Measurements from ENCODE around the gene CHD1L.

CHD1L gene

DNA sequence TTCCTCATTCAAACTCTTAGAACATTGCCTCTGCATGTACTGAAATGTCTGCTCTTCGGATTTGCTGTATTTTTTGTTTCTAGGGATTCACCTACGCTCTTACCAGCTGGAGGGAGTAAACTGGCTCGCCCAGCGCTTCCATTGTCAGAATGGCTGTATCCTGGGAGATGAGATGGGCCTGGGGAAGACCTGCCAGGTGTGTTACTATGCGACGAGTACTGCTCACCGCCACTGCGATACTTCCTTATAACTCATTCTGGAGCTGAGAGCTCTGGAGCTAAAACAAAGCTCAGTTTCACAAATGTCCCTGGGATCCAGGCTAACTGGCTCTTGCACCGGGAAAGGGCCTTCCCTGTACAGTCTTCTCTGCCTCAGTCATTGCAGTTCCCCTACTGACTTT is 10.1 kb downstream of the CHD1L start:
- H3K9me3 ChIP-seq (ENCODE audit: insufficient read depth, low read depth, low read length) = no peaks in the 10 kb centered on the region
- no peaks in the 10 kb centered on the region for H3K27me3 ChIP-seq (ENCODE audit: insufficient read depth, low read length)
- H2BK12ac ChIP-seq (ENCODE audit: low read length) = no peak overlapping the region
- no peak overlapping the region for H4K8ac ChIP-seq (ENCODE audit: low read depth, low read length)
- WGBS (ENCODE audit: extremely low coverage, insufficient coverage, insufficient read length) = no CpG with 5 or more reads among the region's 9 CpGs
- no peak overlapping the region for H3K18ac ChIP-seq (ENCODE audit: low read length)
- H2AFZ ChIP-seq (ENCODE audit: insufficient read depth, low read length, poor library complexity) = no peak overlapping the region
- H2BK120ac ChIP-seq (ENCODE audit: insufficient read depth, low read length, poor library complexity) = no peak overlapping the region
- no peak overlapping the region for H4K12ac ChIP-seq (ENCODE audit: low read depth, low read length)
- no peak overlapping the region for H4K91ac ChIP-seq (ENCODE audit: low read depth, low read length)
- no peak overlapping the region for H3K9ac ChIP-seq (ENCODE audit: low read length)
- no peak overlapping the region for H2BK5ac ChIP-seq (ENCODE audit: low read depth, low read length, poor library complexity)
- no peaks in the 10 kb centered on the region for H3K79me1 ChIP-seq (ENCODE audit: low read length)
- no peak overlapping the region for H3K23ac ChIP-seq (ENCODE audit: low read length)
- no peak overlapping the region for H3K14ac ChIP-seq (ENCODE audit: low read length)
- no peak overlapping the region for H3K4me2 ChIP-seq (ENCODE audit: low read length)
- peaks cover 0 to 2% of the 10 kb centered on the region in 2 experiments for H3K36me3 ChIP-seq (ENCODE audit: control insufficient read depth in 1 of 2, insufficient read depth in 2 of 2, low read length in 2 of 2)
- H3K79me2 ChIP-seq (ENCODE audit: control insufficient read depth, insufficient read depth, low read length, poor library complexity) = peaks cover 3% of the 10 kb centered on the region
- no peak overlapping the region for H3K4ac ChIP-seq (ENCODE audit: low read depth, low read length)
- no peak overlapping the region for H3K27ac ChIP-seq (ENCODE audit: low read depth, low read length)
- H3K4me3 ChIP-seq (ENCODE audit: low read depth, low read length) = no peak overlapping the region
- DNase-seq = no peak
- H2AK5ac ChIP-seq (ENCODE audit: low read length) = no peak overlapping the region
- H3K4me1 ChIP-seq (ENCODE audit: control insufficient read depth in 1 of 2, insufficient read depth in 2 of 2, low read length in 2 of 2) = no peaks in the 10 kb centered on the region

- no peak overlapping the region for H3K18ac ChIP-seq (ENCODE audit: low read length)
- no peak overlapping the region for H3K23ac ChIP-seq (ENCODE audit: low read length)
- no peak overlapping the region for H2BK120ac ChIP-seq (ENCODE audit: insufficient read depth, low read length, poor library complexity)
- peaks cover 0 to 7% of the 10 kb centered on the region in 2 experiments for H3K36me3 ChIP-seq (ENCODE audit: control insufficient read depth in 1 of 2, insufficient read depth in 2 of 2, low read length in 2 of 2)
- no peak overlapping the region for H3K4me3 ChIP-seq (ENCODE audit: low read depth, low read length)
- H2AFZ ChIP-seq (ENCODE audit: insufficient read depth, low read length, poor library complexity) = no peak overlapping the region
- no peak overlapping the region for H4K91ac ChIP-seq (ENCODE audit: low read depth, low read length)
- no peak overlapping the region for H3K4ac ChIP-seq (ENCODE audit: low read depth, low read length)
- H4K8ac ChIP-seq (ENCODE audit: low read depth, low read length) = no peak overlapping the region
- H3K27me3 ChIP-seq (ENCODE audit: insufficient read depth, low read length) = no peaks in the 10 kb centered on the region
- no peaks in the 10 kb centered on the region for H3K79me2 ChIP-seq (ENCODE audit: control insufficient read depth, insufficient read depth, low read length, poor library complexity)
- H2AK5ac ChIP-seq (ENCODE audit: low read length) = no peak overlapping the region
- no peaks in the 10 kb centered on the region for H3K79me1 ChIP-seq (ENCODE audit: low read length)
- H3K4me2 ChIP-seq (ENCODE audit: low read length) = no peak overlapping the region
- DNase-seq = no peak
- H3K9me3 ChIP-seq (ENCODE audit: insufficient read depth, low read depth, low read length) = no peaks in the 10 kb centered on the region
- no peak overlapping the region for H4K12ac ChIP-seq (ENCODE audit: low read depth, low read length)
- H3K9ac ChIP-seq (ENCODE audit: low read length) = no peak overlapping the region
- H3K4me1 ChIP-seq (ENCODE audit: control insufficient read depth in 1 of 2, insufficient read depth in 2 of 2, low read length in 2 of 2) = no peaks in the 10 kb centered on the region
- no peak overlapping the region for H3K27ac ChIP-seq (ENCODE audit: low read depth, low read length)
- whole genome bisulfite sequencing (ENCODE audit: extremely low coverage, insufficient coverage, insufficient read length) = no CpG with 5 or more reads among the region's 4 CpGs
- H3K14ac ChIP-seq (ENCODE audit: low read length) = no peak overlapping the region
- H2BK5ac ChIP-seq (ENCODE audit: low read depth, low read length, poor library complexity) = no peak overlapping the region
- H2BK12ac ChIP-seq (ENCODE audit: low read length) = no peak overlapping the region
Observed at GRCh38 chr1:147260956-147261355, 18.5 kb downstream of the CHD1L start.

DNA sequence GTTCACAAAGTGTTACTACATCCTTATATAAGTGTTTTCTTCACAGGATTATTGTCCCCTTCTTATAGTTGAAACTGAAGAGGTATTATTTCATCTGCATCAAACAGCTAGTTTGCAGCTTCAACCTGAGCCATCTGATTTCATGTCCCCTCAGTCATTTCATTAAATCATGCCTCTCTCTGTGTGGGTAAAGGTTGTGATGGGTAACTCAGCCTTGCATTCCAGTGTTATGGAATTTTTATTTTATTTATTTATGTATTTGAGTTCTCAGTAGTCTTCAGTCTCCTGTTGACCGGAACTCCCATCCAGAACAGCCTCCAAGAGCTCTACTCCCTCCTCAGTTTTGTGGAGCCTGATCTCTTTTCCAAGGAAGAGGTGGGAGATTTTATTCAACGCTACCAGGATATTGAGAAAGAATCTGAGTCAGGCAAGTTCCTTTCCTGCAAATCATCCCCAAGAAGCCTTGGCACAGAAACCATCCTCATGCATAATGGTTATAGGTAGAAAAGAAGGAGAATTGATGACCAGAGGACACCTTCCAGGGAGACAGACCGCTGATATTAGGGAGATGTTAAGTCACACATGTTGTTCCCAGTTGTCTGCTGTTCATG is 21.8 kb downstream of the CHD1L start:
- Histone ChIP-seq H3K4ac (ENCODE audit: low read depth, low read length) (no peak overlapping the region), H4K91ac (ENCODE audit: low read depth, low read length) (no peak overlapping the region), H3K4me1 (ENCODE audit: control insufficient read depth in 1 of 2, insufficient read depth in 2 of 2, low read length in 2 of 2) (no peaks in the 10 kb centered on the region), H3K14ac (ENCODE audit: low read length) (no peak overlapping the region), H2AK5ac (ENCODE audit: low read length) (no peak overlapping the region), H3K4me3 (ENCODE audit: low read depth, low read length) (no peak overlapping the region), H3K27me3 (ENCODE audit: insufficient read depth, low read length) (no peaks in the 10 kb centered on the region), H3K18ac (ENCODE audit: low read length) (no peak overlapping the region), H3K79me2 (ENCODE audit: control insufficient read depth, insufficient read depth, low read length, poor library complexity) (no peaks in the 10 kb centered on the region), H3K23ac (ENCODE audit: low read length) (no peak overlapping the region), H2BK12ac (ENCODE audit: low read length) (no peak overlapping the region), H3K79me1 (ENCODE audit: low read length) (no peaks in the 10 kb centered on the region), H4K8ac (ENCODE audit: low read depth, low read length) (no peak overlapping the region), H3K36me3 (ENCODE audit: control insufficient read depth in 1 of 2, insufficient read depth in 2 of 2, low read length in 2 of 2) (peaks cover 0 to 10% of the 10 kb centered on the region in 2 experiments), H2BK5ac (ENCODE audit: low read depth, low read length, poor library complexity) (no peak overlapping the region), H3K9ac (ENCODE audit: low read length) (no peak overlapping the region), H2AFZ (ENCODE audit: insufficient read depth, low read length, poor library complexity) (no peak overlapping the region), H2BK120ac (ENCODE audit: insufficient read depth, low read length, poor library complexity) (no peak overlapping the region), H3K27ac (ENCODE audit: low read depth, low read length) (no peak overlapping the region), H3K4me2 (ENCODE audit: low read length) (no peak overlapping the region), H3K9me3 (ENCODE audit: insufficient read depth, low read depth, low read length) (no peaks in the 10 kb centered on the region), H4K12ac (ENCODE audit: low read depth, low read length) (no peak overlapping the region)
- DNase-seq = peak; percentile 12 to 65
- no CpG with 5 or more reads among the region's 3 CpGs for WGBS (ENCODE audit: extremely low coverage, insufficient coverage, insufficient read length)

- Histone ChIP-seq H3K23ac (ENCODE audit: low read length) (no peak overlapping the region), H3K4me2 (ENCODE audit: low read length) (no peak overlapping the region), H3K36me3 (ENCODE audit: control insufficient read depth in 1 of 2, insufficient read depth in 2 of 2, low read length in 2 of 2) (peaks cover 0 to 7% of the 10 kb centered on the region in 2 experiments), H4K12ac (ENCODE audit: low read depth, low read length) (no peak overlapping the region), H3K9me3 (ENCODE audit: insufficient read depth, low read depth, low read length) (no peaks in the 10 kb centered on the region), H3K18ac (ENCODE audit: low read length) (no peak overlapping the region), H3K4me1 (ENCODE audit: control insufficient read depth in 1 of 2, insufficient read depth in 2 of 2, low read length in 2 of 2) (no peaks in the 10 kb centered on the region), H2BK12ac (ENCODE audit: low read length) (no peak overlapping the region), H2BK120ac (ENCODE audit: insufficient read depth, low read length, poor library complexity) (no peak overlapping the region), H4K8ac (ENCODE audit: low read depth, low read length) (no peak overlapping the region), H3K14ac (ENCODE audit: low read length) (no peak overlapping the region), H3K27ac (ENCODE audit: low read depth, low read length) (no peak overlapping the region), H2AK5ac (ENCODE audit: low read length) (no peak overlapping the region), H3K79me2 (ENCODE audit: control insufficient read depth, insufficient read depth, low read length, poor library complexity) (no peaks in the 10 kb centered on the region), H3K4me3 (ENCODE audit: low read depth, low read length) (no peak overlapping the region), H3K79me1 (ENCODE audit: low read length) (no peaks in the 10 kb centered on the region), H3K9ac (ENCODE audit: low read length) (no peak overlapping the region), H3K4ac (ENCODE audit: low read depth, low read length) (no peak overlapping the region), H4K91ac (ENCODE audit: low read depth, low read length) (no peak overlapping the region), H3K27me3 (ENCODE audit: insufficient read depth, low read length) (no peaks in the 10 kb centered on the region), H2AFZ (ENCODE audit: insufficient read depth, low read length, poor library complexity) (no peak overlapping the region), H2BK5ac (ENCODE audit: low read depth, low read length, poor library complexity) (no peak overlapping the region)
- no peak for DNase-seq
- no CpG with 5 or more reads among the region's 5 CpGs for WGBS (ENCODE audit: extremely low coverage, insufficient coverage, insufficient read length)
Observed at GRCh38 chr1:147266381-147266780, 23.9 kb downstream of the CHD1L start.
